HG02678 (cell line): Measurements from ENCODE around the gene LARP1B.
"Not testable (repeated sequence)": the region's sequence is repeated elsewhere in the genome, so short reads cannot be mapped to it uniquely, and the experiment has no call there.

Source experiments
- ATAC-seq: cut with Tn5 transposase; IDR thresholded peaks from one replicate; pipeline ENCODE4 v1.9.1; 2021; ENCODE audit warnings: mild to moderate bottlenecking, moderate library complexity; ENCODE audit not compliant: unreplicated experiment

LARP1B gene

GRCh38 chr4:128220286-128221235 is 159.4 kb downstream of the LARP1B start:
- ATAC-seq: peak; percentile 73

- ATAC-seq: no peak
Observed at GRCh38 chr4:128221586-128221985, 160.5 kb downstream of the LARP1B start.

- ATAC-seq: no peak
Observed at GRCh38 chr4:128225148-128225547, 164.0 kb downstream of the LARP1B start.

- ATAC-seq: no peak
Observed at GRCh38 chr4:128227991-128228571, 167.0 kb downstream of the LARP1B start.

GRCh38 chr4:128228845-128229795 is 168.0 kb downstream of the LARP1B start:
- no peak for ATAC-seq

GRCh38 chr4:128232719-128233118 is 171.6 kb downstream of the LARP1B start:
- no peak for ATAC-seq

GRCh38 chr4:128234836-128235235 is 173.7 kb downstream of the LARP1B start:
- ATAC-seq: no peak

GRCh38 chr4:128241019-128241418 is 179.9 kb downstream of the LARP1B start:
- no peak for ATAC-seq

- no peak for ATAC-seq
Observed at GRCh38 chr4:128241425-128241913, 180.4 kb downstream of the LARP1B start.

- no peak for ATAC-seq
Observed at GRCh38 chr4:128241981-128242380, 180.9 kb downstream of the LARP1B start.

- no peak for ATAC-seq
Observed at GRCh38 chr4:128242601-128243000, 181.5 kb downstream of the LARP1B start.

GRCh38 chr4:128244379-128244778 is 183.3 kb downstream of the LARP1B start:
- no peak for ATAC-seq

GRCh38 chr4:128245391-128245790 is 184.3 kb downstream of the LARP1B start:
- not testable (repeated sequence) for ATAC-seq

GRCh38 chr4:128247906-128248305 is 186.8 kb downstream of the LARP1B start:
- no peak for ATAC-seq

- no peak for ATAC-seq
Observed at GRCh38 chr4:128249787-128250668, 188.9 kb downstream of the LARP1B start.

GRCh38 chr4:128255906-128256305 is 194.8 kb downstream of the LARP1B start:
- ATAC-seq: no peak

GRCh38 chr4:128256539-128256938 is 195.4 kb downstream of the LARP1B start:
- ATAC-seq: no peak

- not testable (repeated sequence) for ATAC-seq
Observed at GRCh38 chr4:128258166-128258565, 197.1 kb downstream of the LARP1B start.

GRCh38 chr4:128259889-128260288 is 198.8 kb downstream of the LARP1B start:
- not testable (repeated sequence) for ATAC-seq
